GM21367 (cell line): ENCODE results near the gene EEFSEC.

ENCODE experiments used
- ATAC-seq: cut with Tn5 transposase; IDR thresholded peaks from one replicate; pipeline ENCODE4 v1.9.1; 2021; ENCODE audit not compliant: unreplicated experiment

Gene EEFSEC

GRCh38 chr3:128215800-128216495, 62.7 kb downstream of the EEFSEC start:
- no peak for ATAC-seq

GRCh38 chr3:128217702-128218547, 64.6 kb downstream of the EEFSEC start:
- no peak for ATAC-seq

- ATAC-seq: no peak
Measured at GRCh38 chr3:128218548-128219257, 65.4 kb downstream of the EEFSEC start.

- no peak for ATAC-seq
Measured at GRCh38 chr3:128221328-128221727, 68.0 kb downstream of the EEFSEC start.

GRCh38 chr3:128222796-128223385, 69.6 kb downstream of the EEFSEC start:
- ATAC-seq: no peak

- ATAC-seq: no peak
Measured at GRCh38 chr3:128226186-128226725, 73.0 kb downstream of the EEFSEC start.

GRCh38 chr3:128226795-128227395, 73.6 kb downstream of the EEFSEC start:
- no peak for ATAC-seq

GRCh38 chr3:128227507-128227906, 74.2 kb downstream of the EEFSEC start:
- no peak for ATAC-seq

- ATAC-seq: no peak
Measured at GRCh38 chr3:128228366-128228910, 75.2 kb downstream of the EEFSEC start.

GRCh38 chr3:128229106-128229857, 76.0 kb downstream of the EEFSEC start:
- ATAC-seq: no peak

- ATAC-seq: no peak
Measured at GRCh38 chr3:128231606-128232005, 78.3 kb downstream of the EEFSEC start.

- no peak for ATAC-seq
Measured at GRCh38 chr3:128232376-128233178, 79.3 kb downstream of the EEFSEC start.

- no peak for ATAC-seq
Measured at GRCh38 chr3:128235207-128235926, 82.1 kb downstream of the EEFSEC start.

- no peak for ATAC-seq
Measured at GRCh38 chr3:128236657-128237056, 83.4 kb downstream of the EEFSEC start.

- ATAC-seq: no peak
Measured at GRCh38 chr3:128237348-128238183, 84.3 kb downstream of the EEFSEC start.

GRCh38 chr3:128238184-128238489, 84.9 kb downstream of the EEFSEC start:
- ATAC-seq: no peak

GRCh38 chr3:128239304-128239703, 86.0 kb downstream of the EEFSEC start:
- no peak for ATAC-seq
